ENCODE results near the gene MAGEB10. TPM values are rescaled to one million over a fixed set of nuclear protein-coding genes. Genes with fewer than 3 reads are reported as not detected.

Gene MAGEB10, protein sequence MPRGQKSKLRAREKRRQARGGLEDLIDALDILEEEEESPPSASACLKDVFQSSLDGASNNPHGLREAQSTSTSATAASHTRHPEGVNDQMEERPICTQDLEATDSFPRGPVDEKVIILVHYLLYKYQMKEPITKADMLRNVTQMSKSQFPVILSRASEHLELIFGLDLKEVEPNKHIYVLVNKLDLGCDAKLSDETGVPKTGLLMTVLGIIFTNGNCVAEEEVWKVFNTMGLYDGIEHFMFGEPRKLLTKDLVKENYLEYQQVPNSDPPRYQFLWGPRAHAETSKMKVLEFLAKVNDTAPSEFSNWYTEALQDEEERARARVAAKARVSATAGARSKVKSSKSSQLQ
- not detected in 2 replicates for total RNA-seq

DNA sequence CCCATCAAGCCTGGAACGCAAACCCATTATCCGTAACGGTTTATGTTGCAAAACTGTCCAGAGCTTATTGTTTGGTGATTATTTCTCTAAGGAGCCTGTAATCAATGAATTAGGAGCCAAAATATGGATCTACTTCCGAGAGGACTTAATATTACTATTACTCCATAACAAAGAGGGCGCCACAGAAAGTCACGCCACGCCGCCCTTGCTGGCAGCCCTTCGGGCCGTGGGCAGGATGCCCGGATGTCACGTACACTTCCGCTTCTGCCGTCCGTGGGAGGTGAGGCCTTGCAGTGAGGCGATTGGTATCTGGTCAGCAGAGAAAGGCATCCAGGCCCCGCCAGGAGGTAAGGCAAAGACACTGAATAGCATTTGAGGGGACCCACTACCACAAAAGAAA, at the start of gene MAGEB10:
Gene MAGEB10, plus strand, starts transcription at position 301 of the 400 bp plus-strand sequence. CDS start 13,317 bp downstream, outside the sequence.

Other genes starting within 250 kb of the MAGEB10 start
- not detected in 2 replicates for gene DCAF8L2, start 217.6 kb upstream of the MAGEB10 start, total RNA-seq
- gene DCAF8L1, start 173.5 kb downstream of the MAGEB10 start, total RNA-seq: not detected in 2 replicates

Data from dermis lymphatic vessel endothelial cell (primary cell).